GM12892 (cell line): ENCODE results near the gene SPEG.

Experiments
- POLR2A ChIP-seq: IDR thresholded peaks from 2 replicates; pipeline ENCODE4 v1.6.1; 2011; ENCODE audit warnings: low read depth, low read length, control low read depth
- POLR2AphosphoS5 ChIP-seq: IDR thresholded peaks from 2 replicates; pipeline ENCODE4 v1.6.1; 2011; ENCODE audit warnings: low read depth, low read length, control low read depth
- TAF1 ChIP-seq: IDR thresholded peaks from 2 replicates; pipeline ENCODE4 v1.6.1; 2011; ENCODE audit warnings: low read depth, mild to moderate bottlenecking, control low read depth, low read length, borderline replicate concordance

DNA sequence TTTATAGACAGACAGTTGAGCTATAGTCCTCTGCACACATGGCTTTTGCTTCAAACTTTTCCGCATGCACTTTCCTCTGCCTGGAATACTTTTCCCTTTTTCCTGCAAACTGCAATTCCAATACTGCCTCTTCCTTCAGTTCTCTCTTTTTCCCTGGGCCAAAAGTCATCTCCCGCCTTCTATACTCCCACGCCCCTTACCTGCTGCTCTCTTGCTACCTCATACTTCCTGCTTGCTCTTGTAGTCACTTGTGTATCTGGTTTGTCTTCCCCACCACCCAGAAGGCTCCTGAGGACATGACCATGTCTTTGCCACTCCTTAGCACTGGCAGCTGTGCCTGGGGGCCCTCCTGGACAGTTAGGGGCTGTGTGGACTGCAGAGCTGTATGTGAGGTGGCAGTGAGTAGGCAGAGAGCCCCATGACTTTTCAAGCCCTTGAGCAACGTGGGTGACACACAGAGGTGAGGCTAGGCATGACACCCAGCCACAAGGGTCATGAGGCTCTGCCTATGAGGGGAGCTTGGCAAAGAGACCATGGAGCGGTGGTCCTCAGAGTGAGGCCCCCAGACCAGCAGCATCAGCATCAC is 23.2 kb downstream of the SPEG start:
- TF ChIP-seq TAF1: no peak
- TF ChIP-seq POLR2A: no peak
- TF ChIP-seq POLR2AphosphoS5: no peak
